Measurements from ENCODE around the gene WSCD2. TPM values are rescaled to one million over a fixed set of nuclear protein-coding genes. Genes with fewer than 3 reads are reported as not detected.

WSCD2 gene
- total RNA-seq, 1 donor from 2014 or later = not detected

GRCh38 chr12:108190529-108190928, 61.4 kb downstream of the WSCD2 start:
- no peak for TF ChIP-seq CTCF (IDR thresholded peaks at IDR 0.05; ENCODE audit: insufficient read depth, low read length, severe bottlenecking)
- no peak for FAIRE-seq
- no peak for DNase-seq (ENCODE audit: low read depth)
- H3K36me3 ChIP-seq (ENCODE audit: control insufficient read depth, insufficient read depth, low read length) = no peaks in the 10 kb centered on the region
- H3K4me3 ChIP-seq (ENCODE audit: low read depth, low read length) = no peak overlapping the region
- H3K27me3 ChIP-seq (ENCODE audit: control insufficient read depth, insufficient read depth, low read length) = no peaks in the 10 kb centered on the region

GRCh38 chr12:108191086-108191485, 62.0 kb downstream of the WSCD2 start:
- no peak for TF ChIP-seq CTCF (IDR thresholded peaks at IDR 0.05; ENCODE audit: insufficient read depth, low read length, severe bottlenecking)
- DNase-seq (ENCODE audit: low read depth) (no peak), FAIRE-seq (no peak)
- Histone ChIP-seq H3K36me3 (ENCODE audit: control insufficient read depth, insufficient read depth, low read length) (no peaks in the 10 kb centered on the region), H3K27me3 (ENCODE audit: control insufficient read depth, insufficient read depth, low read length) (no peaks in the 10 kb centered on the region), H3K4me3 (ENCODE audit: low read depth, low read length) (no peak overlapping the region)

GRCh38 chr12:108191938-108192337, 62.9 kb downstream of the WSCD2 start:
- H3K27me3 ChIP-seq (ENCODE audit: control insufficient read depth, insufficient read depth, low read length) = no peaks in the 10 kb centered on the region
- DNase-seq (ENCODE audit: low read depth) (no peak), FAIRE-seq (no peak)
- no peak overlapping the region for H3K4me3 ChIP-seq (ENCODE audit: low read depth, low read length)
- H3K36me3 ChIP-seq (ENCODE audit: control insufficient read depth, insufficient read depth, low read length) = no peaks in the 10 kb centered on the region
- TF ChIP-seq CTCF (IDR thresholded peaks at IDR 0.05; ENCODE audit: insufficient read depth, low read length, severe bottlenecking) = no peak

GRCh38 chr12:108193493-108193892, 64.4 kb downstream of the WSCD2 start:
- no peaks in the 10 kb centered on the region for H3K36me3 ChIP-seq (ENCODE audit: control insufficient read depth, insufficient read depth, low read length)
- no peak overlapping the region for H3K4me3 ChIP-seq (ENCODE audit: low read depth, low read length)
- FAIRE-seq = no peak
- DNase-seq (ENCODE audit: low read depth) = no peak
- H3K27me3 ChIP-seq (ENCODE audit: control insufficient read depth, insufficient read depth, low read length) = no peaks in the 10 kb centered on the region
- no peak for TF ChIP-seq CTCF (IDR thresholded peaks at IDR 0.05; ENCODE audit: insufficient read depth, low read length, severe bottlenecking)

DNA sequence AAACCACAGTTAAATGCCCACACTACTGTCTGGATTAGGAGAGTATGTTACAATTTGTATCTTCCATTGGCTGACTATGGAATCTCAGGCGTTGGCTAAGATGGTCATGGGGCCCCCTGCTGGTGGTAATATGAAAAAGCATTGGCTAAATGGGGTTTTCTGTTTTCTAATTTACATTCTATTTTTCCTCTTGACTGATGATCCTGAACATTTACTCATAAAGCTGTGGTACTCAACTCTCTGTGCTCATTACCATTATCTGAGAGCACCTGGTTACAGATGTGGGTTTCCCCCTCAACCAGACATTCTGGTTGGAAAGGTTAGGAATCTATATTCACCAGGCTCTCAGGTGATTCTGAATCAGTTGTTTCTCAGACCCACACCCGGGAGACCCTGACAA, 64.8 kb downstream of the WSCD2 start:
- DNase-seq (ENCODE audit: low read depth) = peak; percentile 15

More for the DNA sequence above, 64.8 kb downstream of the WSCD2 start:
- Histone ChIP-seq H3K36me3 (ENCODE audit: control insufficient read depth, insufficient read depth, low read length) (no peaks in the 10 kb centered on the region), H3K27me3 (ENCODE audit: control insufficient read depth, insufficient read depth, low read length) (no peaks in the 10 kb centered on the region), H3K4me3 (ENCODE audit: low read depth, low read length) (no peak overlapping the region)
- FAIRE-seq = no peak
- peak; percentile 65 for TF ChIP-seq CTCF (IDR thresholded peaks at IDR 0.05; ENCODE audit: insufficient read depth, low read length, severe bottlenecking)

All from bronchial epithelial cell (primary cell).